Loucy (cell line): ENCODE measurements around the gene ASCL2.

Experiments
- CTCF ChIP-seq: fragments of 200-600 bp; sonication (generic); conservative IDR thresholded peaks from 2 replicates; pipeline ENCODE4 v1.5.1; 2014; ENCODE audit warnings: mild to moderate bottlenecking, antibody characterized with exemption, low read length
- EZH2phosphoT487 ChIP-seq: fragments of 200-600 bp; IDR thresholded peaks from 2 replicates; pipeline ENCODE4 v1.6.1; 2018; ENCODE audit warnings: antibody characterized with exemption, mild to moderate bottlenecking, moderate library complexity, borderline replicate concordance

- no peak for TF ChIP-seq CTCF
- TF ChIP-seq EZH2phosphoT487: no peak
These were observed 10.9 kb downstream of the ASCL2 start for GRCh38 chr11:2259466-2259830.
